Ishikawa (cell line): ENCODE data around the gene CMSS1.

Experiments
- CEBPB ChIP-seq: IDR thresholded peaks from 2 replicates; pipeline ENCODE4 v1.6.1; 2012
- EP300 ChIP-seq: IDR thresholded peaks from 2 replicates; pipeline ENCODE4 v1.6.1; 2012; ENCODE audit warnings: borderline replicate concordance
- FOXM1 ChIP-seq: IDR thresholded peaks from 2 replicates; pipeline ENCODE4 v1.6.1; 2012; ENCODE audit warnings: low read depth, borderline replicate concordance
- MAX ChIP-seq: IDR thresholded peaks from 2 replicates; pipeline ENCODE4 v1.6.1; 2012
- RAD21 ChIP-seq: IDR thresholded peaks from 2 replicates; pipeline ENCODE4 v1.6.1; 2012; ENCODE audit warnings: low read depth
- REST ChIP-seq: IDR thresholded peaks from 2 replicates; pipeline ENCODE4 v1.6.1; 2012; ENCODE audit warnings: low read depth, mild to moderate bottlenecking
- TAF1 ChIP-seq: IDR thresholded peaks from 2 replicates; pipeline ENCODE4 v1.6.1; 2012; ENCODE audit warnings: low read depth, mild to moderate bottlenecking
- TCF12 ChIP-seq: IDR thresholded peaks from 2 replicates; pipeline ENCODE4 v1.6.1; 2012; ENCODE audit warnings: low read depth
- USF1 ChIP-seq: IDR thresholded peaks from 2 replicates; pipeline ENCODE4 v1.6.1; 2012
- YY1 ChIP-seq: IDR thresholded peaks from 2 replicates; pipeline ENCODE4 v1.6.1; 2012; ENCODE audit warnings: low read depth

GRCh38 chr3:99877031-99877579 lies 59.4 kb downstream of the CMSS1 start:
- TF ChIP-seq RAD21 (no peak), FOXM1 (no peak), CEBPB (no peak), EP300 (no peak), REST (no peak), TCF12 (no peak), MAX (no peak), TAF1 (no peak), USF1 (no peak), YY1 (no peak)
